ENCODE results near the gene MAML2.

The MAML2 gene

GRCh38 chr11:96280444-96280843, 62.6 kb downstream of the MAML2 start:
- no peaks in the 10 kb centered on the region for H3K27me3 ChIP-seq (ENCODE audit: insufficient read depth, poor library complexity, severe bottlenecking)

DNA sequence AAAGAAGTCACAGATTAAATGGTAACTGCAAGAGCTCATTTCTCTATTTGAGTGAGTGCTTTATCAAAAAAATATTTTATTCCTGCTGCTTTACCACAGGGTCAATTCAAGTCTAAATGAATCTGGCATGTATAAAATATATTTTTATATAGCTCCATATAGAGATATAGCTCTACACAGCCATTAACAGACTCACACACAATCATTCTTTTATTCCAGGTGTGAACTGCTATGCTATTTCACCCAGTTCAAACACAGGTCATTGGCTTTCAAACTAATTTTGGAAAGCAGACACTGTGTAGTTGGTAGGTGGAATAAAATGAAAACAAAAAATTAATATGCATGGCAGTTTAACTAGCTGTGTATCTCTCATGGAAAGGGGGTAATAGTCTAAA, 63.1 kb downstream of the MAML2 start:
- no peak for DNase-seq (ENCODE audit: low read depth in 1 of 2, low spot score in 1 of 2)
- TF ChIP-seq REST (IDR thresholded peaks at IDR 0.05; ENCODE audit: insufficient replicate concordance, low read depth) (no peak), CTCF (IDR thresholded peaks at IDR 0.05; ENCODE audit: insufficient read depth, low read length) (no peak), SPI1 (IDR thresholded peaks at IDR 0.05; ENCODE audit: borderline replicate concordance, low read depth) (no peak), GABPA (IDR thresholded peaks at IDR 0.05; ENCODE audit: low read depth) (no peak), POLR2AphosphoS5 (IDR thresholded peaks at IDR 0.05; ENCODE audit: low read depth) (no peak)
- no peak overlapping the region for H3K27ac ChIP-seq (replicated peaks)

More at GRCh38 chr11:96280444-96280843, 62.6 kb downstream of the MAML2 start:
- H3K4me3 ChIP-seq (replicated peaks; ENCODE audit: insufficient read depth, low read length), result no peak overlapping the region
- H3K27ac ChIP-seq (replicated peaks), result no peak overlapping the region
- no peak for DNase-seq (ENCODE audit: low read depth in 1 of 2, low spot score in 1 of 2)
- TF ChIP-seq POLR2AphosphoS5 (IDR thresholded peaks at IDR 0.05; ENCODE audit: low read depth), result no peak

DNA sequence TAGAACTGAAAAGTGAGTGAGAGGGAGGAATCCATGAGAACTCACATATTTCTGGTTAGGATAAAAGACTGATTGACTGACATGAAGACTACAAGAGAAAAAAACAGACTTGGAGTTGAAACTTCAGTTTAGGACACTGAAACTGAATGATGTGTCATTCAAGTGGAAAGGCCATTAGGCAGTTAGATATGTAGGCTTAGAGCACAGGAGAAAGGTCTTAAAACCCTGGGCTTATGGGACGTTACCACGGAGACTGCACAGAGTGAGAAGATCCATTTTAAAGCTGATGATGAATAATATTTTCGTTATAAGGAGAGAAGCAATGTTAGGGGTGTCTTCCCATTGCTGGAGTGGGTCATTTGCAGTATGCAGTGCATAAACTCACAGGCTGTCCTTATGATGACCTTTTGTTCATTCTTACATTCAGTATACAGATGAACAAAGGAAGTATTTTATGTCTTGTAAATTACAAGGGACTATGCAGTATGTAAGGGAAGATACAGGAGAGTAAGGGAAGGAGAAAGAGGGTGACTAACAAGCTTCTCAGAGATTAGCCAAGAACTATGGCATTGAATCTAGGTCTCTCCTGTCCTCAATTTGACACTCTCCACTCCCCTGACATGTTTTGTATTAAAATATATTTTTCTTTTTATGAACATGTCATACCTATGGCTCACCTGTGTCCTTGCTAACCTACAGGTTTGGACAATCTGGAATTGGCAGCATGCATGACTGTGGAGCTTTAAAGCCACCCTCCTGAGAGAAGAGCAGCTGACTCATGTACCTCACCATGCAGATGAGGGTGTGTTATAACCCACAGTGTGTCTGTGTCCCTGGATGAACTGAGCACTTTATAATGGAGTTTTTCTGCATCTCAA, 63.7 kb downstream of the MAML2 start:
- no peak overlapping the region for H3K27ac ChIP-seq (replicated peaks)
- no peaks in the 10 kb centered on the region for H3K27me3 ChIP-seq (ENCODE audit: insufficient read depth, poor library complexity, severe bottlenecking)
- TF ChIP-seq POLR2AphosphoS5 (IDR thresholded peaks at IDR 0.05; ENCODE audit: low read depth), result no peak
- no peak for TF ChIP-seq CTCF (IDR thresholded peaks at IDR 0.05; ENCODE audit: insufficient read depth, low read length)
- TF ChIP-seq SPI1 (IDR thresholded peaks at IDR 0.05; ENCODE audit: borderline replicate concordance, low read depth), result no peak
- TF ChIP-seq GABPA (IDR thresholded peaks at IDR 0.05; ENCODE audit: low read depth), result no peak
- no peak for TF ChIP-seq REST (IDR thresholded peaks at IDR 0.05; ENCODE audit: insufficient replicate concordance, low read depth)
- no peak for DNase-seq (ENCODE audit: low read depth in 1 of 2, low spot score in 1 of 2)
- no peak overlapping the region for H3K4me3 ChIP-seq (replicated peaks; ENCODE audit: insufficient read depth, low read length)

More for the DNA sequence above, 63.1 kb downstream of the MAML2 start:
- H3K4me3 ChIP-seq (replicated peaks; ENCODE audit: insufficient read depth, low read length), result no peak overlapping the region
- H3K27me3 ChIP-seq (ENCODE audit: insufficient read depth, poor library complexity, severe bottlenecking), result no peaks in the 10 kb centered on the region

DNA sequence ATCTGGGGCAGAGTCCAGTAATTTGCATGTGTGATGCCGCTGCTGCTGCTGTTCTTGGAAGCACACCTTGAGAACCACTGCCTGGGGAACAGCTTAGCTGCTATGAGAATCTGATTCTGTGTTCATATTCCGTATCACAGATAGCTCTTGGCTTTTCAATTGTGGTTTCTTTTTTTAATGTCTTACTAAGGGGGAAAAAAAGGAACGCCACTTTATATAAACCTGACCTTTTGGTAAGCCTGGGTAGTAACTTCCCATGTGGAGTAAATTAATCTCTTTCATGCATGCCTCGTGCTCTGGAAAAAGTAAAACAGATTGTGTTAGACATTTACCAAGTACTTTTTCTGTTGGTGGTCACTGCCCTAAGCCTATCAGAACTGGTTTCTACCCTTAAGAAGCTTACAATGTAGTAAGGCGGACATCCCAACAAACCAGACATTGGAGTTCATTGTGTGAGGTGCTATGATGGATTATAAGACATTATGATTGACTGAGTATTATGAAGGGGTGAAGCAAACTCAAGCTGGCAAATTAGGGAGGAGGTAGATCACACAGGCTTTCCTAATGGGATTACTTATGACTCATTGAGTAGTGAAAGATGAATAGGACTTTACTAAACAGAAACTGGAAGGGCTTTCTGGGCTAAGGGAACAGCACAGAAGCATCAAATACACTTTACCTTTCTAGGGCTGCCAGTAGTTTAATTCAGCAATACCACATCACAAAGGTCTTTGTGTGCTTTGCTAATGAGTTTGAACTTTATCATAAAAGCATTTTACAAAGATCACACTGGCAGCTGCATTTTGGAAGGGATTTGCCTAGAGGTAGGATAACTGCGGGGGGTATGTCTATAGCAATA, 64.7 kb downstream of the MAML2 start:
- Histone ChIP-seq H3K27me3 (ENCODE audit: insufficient read depth, poor library complexity, severe bottlenecking) (no peaks in the 10 kb centered on the region), H3K27ac (replicated peaks) (no peak overlapping the region), H3K4me3 (replicated peaks; ENCODE audit: insufficient read depth, low read length) (no peak overlapping the region)
- DNase-seq (ENCODE audit: low read depth in 1 of 2, low spot score in 1 of 2), result no peak
- TF ChIP-seq CTCF (IDR thresholded peaks at IDR 0.05; ENCODE audit: insufficient read depth, low read length), result no peak
- no peak for TF ChIP-seq SPI1 (IDR thresholded peaks at IDR 0.05; ENCODE audit: borderline replicate concordance, low read depth)
- TF ChIP-seq REST (IDR thresholded peaks at IDR 0.05; ENCODE audit: insufficient replicate concordance, low read depth), result no peak
- TF ChIP-seq POLR2AphosphoS5 (IDR thresholded peaks at IDR 0.05; ENCODE audit: low read depth), result no peak
- no peak for TF ChIP-seq GABPA (IDR thresholded peaks at IDR 0.05; ENCODE audit: low read depth)

All from HL-60 (cell line).